Globus pallidus (tissue), 1 donor: Measurements from ENCODE around the gene MAPK1.
"Not testable (repeated sequence)": the region's sequence is repeated elsewhere in the genome, so short reads cannot be mapped to it uniquely, and the experiment has no call there.

Experiments
- DNase-seq: peaks from one replicate; pipeline ENCODE4 v3.0.0-alpha.2; 2015; ENCODE audit warnings: low spot score

Gene MAPK1

DNA sequence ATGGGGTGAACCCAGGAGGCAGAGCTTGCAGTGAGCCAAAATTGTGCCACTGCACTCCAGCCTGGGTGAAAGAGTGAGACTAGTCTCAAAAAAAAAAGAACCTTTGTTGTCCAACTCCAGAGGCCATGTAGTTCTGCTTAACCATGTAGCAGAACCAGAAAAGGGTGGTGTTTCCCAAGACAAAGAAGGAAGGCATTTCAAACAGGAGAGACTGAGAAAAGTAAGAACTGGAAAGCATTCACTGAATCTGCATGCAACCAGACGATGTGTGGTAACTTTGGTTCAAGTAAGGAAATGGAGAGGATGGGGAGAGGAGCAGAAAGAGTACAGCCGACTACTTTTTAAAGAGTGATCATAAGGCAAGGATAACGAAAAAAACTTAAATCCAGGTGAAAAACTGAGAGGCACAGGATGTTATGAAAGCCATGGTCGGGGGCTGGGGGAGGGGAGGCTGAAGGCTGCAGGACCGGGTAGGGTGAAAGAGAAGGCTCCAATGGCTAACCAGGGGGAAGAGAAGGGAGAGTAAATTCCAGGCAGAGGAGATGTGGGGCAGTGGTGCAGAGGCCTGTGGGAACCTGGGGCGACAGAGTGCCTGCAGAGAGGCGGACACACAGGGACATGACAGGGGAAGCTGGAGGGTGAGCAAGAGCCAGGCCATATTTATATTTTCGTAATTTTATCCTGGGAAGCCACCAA is 48.8 kb downstream of the MAPK1 start:
- DNase-seq: no peak

- DNase-seq: not testable (repeated sequence)
These were observed 50.0 kb downstream of the MAPK1 start for GRCh38 chr22:21817497-21817853.

DNA sequence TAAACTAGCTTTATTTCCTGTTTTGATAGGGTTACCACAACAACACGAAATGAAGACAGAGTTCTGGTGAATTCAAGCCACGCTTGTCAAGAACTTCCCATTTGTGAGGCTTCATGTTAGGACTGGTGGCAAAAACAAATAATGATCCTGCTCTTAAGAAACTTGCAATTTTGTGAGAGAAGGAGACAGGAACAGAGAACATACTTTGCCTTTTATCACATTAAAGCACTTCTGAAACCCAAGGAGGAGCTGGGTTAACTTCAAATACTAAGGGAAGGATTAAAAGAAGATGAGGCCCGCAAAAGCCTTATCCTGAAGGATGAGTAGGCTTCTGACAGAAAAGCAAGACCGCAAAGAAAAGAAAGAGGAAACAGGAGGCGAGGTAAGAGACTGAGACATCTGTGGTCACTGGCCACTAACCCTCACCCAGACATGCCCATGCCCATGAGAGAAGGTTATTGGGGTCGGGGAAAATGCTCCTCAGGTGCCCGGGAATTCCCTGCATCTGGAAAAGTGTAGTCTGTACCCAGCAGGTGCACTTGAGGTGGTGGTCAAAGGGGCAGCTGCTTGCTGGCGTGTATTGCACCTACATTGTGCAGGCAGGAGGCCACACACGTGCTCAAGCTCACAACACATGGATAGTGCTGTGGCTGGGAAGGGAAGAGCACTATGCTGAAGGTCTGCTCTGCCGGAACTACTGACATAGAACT is 50.5 kb downstream of the MAPK1 start:
- DNase-seq: peak; percentile 34

GRCh38 chr22:21816472-21816786 is 51.0 kb downstream of the MAPK1 start:
- no peak for DNase-seq

GRCh38 chr22:21815958-21816357 is 51.5 kb downstream of the MAPK1 start:
- no peak for DNase-seq

DNA sequence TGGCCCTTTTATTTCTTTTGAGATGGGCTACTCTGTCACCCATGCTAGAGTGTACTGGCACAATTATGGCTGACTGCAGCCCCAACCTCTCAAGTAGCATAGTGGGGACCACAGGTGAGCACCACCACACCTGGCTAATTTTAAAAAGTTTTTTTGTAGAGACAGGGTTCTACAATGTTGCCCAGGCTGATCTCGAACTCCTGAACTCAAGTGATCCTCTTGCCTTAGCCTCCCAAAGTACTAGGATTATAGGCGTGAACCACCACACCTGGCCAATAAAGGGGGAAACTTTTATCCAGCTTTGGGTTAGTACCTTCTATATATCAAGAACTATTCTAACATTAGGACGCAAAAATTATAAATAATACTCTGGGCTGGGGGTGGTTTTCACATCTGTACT is 52.1 kb downstream of the MAPK1 start:
- no peak for DNase-seq

DNA sequence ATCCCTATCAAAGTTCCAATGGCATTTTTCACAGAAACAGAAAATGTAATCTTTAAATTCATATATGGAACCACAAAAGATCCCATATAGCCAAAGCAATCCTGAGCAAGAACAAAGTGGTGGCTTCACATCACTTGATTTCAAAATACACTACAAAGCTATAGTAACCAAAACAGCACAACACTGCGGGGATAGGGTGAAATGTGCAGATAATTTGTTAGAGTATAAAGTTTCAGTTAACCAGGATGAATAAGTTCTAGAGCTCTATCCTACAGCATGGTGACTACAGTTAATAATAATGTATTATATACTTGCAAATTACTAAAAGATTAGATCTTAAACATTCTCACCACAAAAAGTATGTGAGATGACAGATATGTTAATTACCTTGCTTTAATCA is 55.5 kb downstream of the MAPK1 start:
- no peak for DNase-seq

DNA sequence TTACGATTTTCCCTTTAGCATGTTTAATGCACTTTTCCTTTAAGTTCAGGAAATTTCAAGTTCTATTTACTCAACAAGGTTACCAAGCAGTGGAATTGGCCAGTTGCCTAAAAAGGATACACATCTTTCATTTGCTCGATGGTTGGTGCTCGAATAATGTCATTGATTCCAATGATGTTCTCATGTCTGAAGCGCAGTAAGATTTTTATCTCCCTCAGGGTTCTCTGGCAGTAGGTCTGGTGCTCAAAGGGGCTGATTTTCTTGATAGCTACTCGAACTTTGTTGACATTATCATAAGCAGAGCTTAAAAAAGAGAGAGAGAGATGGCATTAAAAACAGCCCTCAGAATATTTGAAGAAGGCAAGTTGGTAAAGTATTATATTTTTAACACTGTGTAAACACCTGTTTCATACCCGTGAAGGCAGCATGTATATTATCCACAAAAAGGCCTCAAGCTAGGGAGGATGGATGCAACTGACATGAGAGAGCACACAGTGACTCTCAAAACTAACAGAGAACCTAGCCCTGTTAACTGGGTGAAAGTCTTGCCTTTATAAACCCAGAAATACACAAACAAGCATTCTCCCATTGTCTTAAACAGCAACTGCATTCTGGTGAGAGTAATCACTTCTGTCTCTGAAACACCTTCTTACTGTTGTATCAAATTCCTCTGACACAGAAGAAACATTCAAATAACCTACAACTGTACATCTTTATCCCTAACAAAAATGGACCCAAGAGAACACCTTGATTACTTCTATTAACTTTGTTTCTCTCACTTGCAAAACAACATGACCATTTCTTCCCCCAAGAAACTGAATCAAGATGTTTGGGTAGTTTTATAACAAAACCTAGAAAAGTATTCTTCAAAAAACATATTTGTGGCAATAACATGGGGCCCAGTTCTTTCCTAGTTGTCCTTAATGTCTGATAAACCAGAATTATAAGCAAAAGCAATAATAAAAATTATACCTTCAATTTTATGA is 59.6 kb downstream of the MAPK1 start:
- DNase-seq: no peak

DNA sequence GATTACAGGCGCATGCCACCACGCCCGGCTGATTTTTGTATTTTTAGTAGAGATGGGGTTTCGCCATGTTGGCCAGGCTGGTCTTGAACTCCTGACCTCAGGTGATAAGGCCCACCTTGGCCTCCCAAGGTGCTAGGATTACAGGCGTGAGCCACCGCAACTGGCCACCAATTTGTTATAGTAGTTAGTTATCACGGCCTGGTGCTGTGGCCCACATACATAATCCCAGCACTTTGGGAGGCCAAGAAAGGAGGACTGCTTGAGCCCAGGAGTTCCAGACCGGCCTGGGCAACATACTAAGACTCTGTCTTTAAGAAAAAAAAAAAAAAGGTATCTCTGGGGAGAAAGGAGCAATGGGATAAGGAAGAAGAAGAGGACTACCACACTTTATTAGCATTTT is 62.1 kb downstream of the MAPK1 start:
- DNase-seq: not testable (repeated sequence)

DNA sequence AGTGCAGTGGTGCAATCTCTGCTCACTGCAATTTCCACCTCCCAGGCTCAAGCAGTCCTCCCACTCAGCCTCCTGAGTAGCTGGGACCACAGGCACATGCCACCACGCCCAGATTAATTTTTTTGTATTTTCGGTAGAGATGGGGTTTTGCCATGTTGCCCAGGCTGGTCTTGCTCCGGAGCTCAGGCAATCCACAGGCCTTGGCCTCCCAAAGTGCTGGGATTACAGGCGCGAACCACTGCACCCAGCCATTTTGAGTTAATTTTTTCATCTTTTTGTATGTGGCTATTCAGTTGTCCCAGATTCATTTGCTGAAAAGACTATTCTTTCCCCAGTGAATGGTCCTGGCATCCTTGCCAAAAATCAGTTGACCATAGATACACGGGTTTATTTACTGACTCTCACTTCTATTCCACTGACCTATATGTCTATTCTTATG is 63.6 kb downstream of the MAPK1 start:
- peak; percentile 75 for DNase-seq

DNA sequence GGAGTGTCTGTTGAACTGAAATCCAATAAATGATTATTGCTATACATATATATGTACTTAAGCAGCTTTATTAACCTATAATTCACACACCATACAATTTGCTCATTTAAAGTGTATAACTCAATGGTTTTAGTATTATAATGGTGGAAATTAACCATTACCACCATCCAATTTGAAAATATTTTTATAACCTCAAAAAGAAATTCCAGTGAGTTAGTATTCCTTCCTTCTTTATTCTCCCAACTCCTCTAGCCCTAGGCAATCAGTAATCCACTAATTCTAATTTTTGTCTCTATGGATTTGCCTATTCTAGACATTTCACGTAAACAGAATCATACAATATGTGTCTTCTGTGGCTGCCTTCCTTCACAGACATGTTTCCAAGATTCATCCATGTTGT is 64.8 kb downstream of the MAPK1 start:
- DNase-seq: no peak

DNA sequence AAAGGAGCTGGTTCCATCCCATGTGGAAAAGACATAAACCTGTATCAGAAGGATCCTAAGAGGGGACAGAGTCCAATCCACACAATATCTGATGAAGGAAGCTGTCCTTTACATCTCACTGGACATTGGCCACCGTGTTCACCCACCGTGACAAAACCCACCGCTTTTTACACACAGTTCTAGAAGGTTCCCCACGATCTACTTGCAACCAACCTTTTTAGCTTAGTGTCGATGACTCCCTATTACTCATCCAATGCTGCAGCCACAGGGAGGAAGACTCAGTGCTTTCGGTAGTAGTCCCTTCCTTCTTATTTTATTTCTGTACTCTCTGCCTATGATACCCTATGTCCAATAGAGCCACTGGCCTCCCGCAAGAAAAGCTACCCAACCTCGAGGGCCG is 65.4 kb downstream of the MAPK1 start:
- no peak for DNase-seq

DNA sequence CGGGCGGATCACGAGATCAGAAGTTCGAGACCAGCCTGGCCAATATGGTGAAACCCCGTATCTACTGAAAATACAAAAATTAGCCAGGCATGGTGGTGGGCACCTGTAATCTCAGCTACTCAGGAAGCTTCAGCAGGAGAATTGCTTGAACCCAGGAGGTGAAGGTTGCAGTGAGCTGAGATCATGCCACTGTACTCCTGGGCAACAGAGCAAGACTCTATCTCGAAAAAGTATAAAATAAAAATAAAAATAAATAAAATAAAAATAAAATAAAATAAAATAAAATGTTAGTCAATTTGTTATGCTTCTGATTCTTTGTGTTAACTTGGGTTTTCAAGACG is 66.2 kb downstream of the MAPK1 start:
- DNase-seq: not testable (repeated sequence)

DNA sequence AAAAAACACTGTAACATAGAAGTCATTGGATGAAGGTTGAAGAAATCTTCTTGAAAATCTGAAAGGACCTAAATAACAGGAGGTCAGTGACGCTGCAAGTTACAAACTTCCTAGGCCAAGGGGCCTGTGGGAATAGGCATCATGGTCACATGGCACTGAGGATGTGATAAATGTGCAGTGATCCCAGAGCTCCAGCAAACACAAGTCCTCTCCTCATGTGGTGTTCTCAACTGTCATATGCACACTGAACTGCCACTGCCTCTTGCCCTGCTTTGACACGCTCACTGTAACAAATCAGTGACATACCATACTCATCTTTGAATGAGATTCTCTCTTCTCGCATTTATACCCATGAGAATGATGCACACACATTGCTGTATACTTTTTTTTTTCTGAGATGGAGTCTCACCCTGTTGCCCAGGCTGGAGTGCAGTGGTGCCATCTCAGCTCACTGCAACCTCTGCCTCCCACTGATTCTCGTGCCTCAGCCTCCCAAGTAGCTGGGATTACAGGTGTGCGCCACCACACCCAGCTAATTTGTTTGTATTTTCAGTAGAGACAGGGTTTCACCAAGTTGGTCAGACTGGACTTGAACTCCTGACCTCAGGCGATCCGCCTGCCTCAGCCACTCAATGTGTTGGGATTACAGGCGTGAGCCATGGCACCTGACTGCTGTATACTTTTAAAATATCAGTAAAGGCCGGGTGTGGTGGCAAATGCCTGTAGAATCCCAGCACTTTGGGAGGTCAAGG is 66.7 kb downstream of the MAPK1 start:
- no peak for DNase-seq

GRCh38 chr22:21797444-21798221 is 69.8 kb downstream of the MAPK1 start:
- no peak for DNase-seq

GRCh38 chr22:21796863-21797262 is 70.6 kb downstream of the MAPK1 start:
- peak; percentile 80 for DNase-seq

GRCh38 chr22:21796231-21796630 is 71.2 kb downstream of the MAPK1 start:
- no peak for DNase-seq

DNA sequence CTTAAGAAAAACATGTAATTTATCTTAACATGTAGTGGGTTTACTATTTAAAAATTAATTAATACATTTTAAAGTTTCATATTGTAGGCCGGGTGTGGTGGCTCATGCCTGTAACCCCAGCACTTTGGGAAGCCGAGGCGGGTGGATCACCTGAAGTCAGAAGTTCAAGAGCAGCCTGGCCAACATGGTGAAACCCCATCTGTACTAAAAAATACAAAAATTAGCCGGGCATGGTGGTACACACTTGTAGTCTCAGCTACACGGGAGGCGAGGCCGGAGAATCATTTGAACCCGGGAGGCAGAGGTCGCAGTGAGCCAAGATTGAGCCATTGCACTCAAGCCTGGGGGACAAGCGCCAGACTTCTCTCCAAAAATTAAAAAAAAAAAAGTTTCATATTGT is 73.7 kb downstream of the MAPK1 start:
- DNase-seq: not testable (repeated sequence)

DNA sequence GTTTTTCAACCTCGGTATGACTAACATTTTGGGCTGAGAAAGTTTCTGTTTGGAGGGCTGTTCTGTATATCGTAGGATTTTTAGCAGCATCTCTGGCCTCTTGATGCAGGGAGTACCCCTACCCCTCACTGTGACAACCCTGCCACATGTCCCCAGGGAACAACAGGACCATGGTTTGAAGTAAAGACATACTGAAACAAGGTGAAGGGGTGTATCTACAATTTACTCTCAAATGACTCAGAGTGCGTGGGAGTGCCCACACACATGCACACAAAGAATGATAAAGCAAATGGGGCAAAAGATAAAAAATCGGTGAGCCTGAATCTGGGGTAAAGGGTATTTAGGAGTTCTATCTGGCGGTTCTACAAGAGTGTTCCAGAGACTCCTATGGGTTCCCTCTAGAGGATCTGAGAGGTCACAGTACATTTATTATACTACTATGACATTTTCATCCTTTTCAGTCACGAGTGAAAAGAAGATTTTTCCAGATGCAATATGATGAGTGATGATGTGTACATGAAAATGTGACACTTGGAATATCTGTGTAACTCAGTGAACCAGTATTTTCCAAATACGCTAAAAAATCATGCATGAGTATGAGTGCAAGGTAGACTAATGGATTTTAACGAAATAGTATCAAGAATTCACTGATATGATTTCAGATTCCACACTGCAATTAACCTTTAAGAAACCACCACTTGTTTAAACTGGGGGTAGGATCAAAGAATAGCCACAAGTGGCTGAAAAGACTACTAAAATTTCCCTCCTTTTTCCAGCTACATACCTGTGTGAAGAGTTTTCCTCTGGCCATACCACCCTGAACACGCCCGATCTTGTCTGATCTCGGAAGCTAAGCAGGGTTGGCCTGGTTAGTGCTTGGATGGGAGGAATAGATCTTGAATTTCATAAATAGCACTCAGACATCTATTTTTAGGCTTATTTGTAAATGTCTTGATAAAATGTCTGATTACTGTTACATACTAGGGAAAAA is 75.5 kb downstream of the MAPK1 start:
- DNase-seq: no peak
